ENCODE measurements around the gene SEMA6A. TPM values are rescaled to one million over a fixed set of nuclear protein-coding genes. Genes with fewer than 3 reads are reported as not detected.
A peak's percentile ranks its signal among the peaks of the same experiment; 100 is the strongest.

Gene SEMA6A
- total and polyA plus RNA-seq, 4 donors, result 3.4 to 31.6 (median 12.0) TPM

DNA sequence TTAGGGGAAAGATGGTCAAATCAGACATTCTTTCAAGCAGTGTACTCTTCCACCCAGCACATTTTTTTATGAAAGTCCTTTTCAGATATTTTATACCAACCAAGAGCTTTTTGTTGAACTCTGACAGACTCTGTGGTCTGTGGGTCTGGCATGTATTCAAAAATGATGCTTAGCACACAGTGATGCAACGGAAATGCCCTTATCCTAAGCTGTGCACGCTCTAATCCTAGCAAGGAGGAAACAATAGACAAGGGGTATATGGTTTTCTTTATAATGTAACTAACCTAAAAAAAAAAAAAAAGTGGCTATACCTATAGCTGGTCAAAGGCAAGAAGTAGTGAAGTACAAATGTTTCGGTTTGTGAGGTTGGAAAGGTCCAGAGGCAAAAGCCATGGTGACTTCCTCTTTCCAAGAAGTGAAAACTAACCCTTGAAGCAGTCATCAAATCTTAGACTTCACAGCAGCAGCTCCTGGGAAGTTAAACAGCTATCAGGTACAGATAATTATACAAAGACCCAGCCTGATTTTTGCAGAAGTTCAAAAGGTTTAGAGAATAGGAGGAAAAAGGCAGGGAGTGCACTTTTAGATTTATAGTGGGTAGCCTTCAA is 82.5 kb downstream of the SEMA6A start:
- 20 to 32% methylated on average over 3 of the region's 3 CpGs for WGBS, 2 donors
- Histone ChIP-seq H3K36me3 (ENCODE audit: control insufficient read depth in 4 of 4, insufficient read depth in 4 of 4, low read length in 4 of 4) (peaks cover 6 to 32% (median 15%) of the 10 kb centered on the region in 4 donors), H3K9ac (ENCODE audit: insufficient read depth in 1 of 2, low read length in 2 of 2) (no peak overlapping the region), H3K27ac (ENCODE audit: low read depth in 1 of 2, low read length in 1 of 2) (peak overlapping the region in 1 of 2 donors; percentile 45), H3K4me1 (ENCODE audit: control insufficient read depth in 5 of 5, insufficient read depth in 5 of 5, low read length in 5 of 5) (peaks cover 0 to 6% (median 0%) of the 10 kb centered on the region in 5 donors), H3K9me3 (ENCODE audit: control insufficient read depth in 4 of 4, insufficient read depth in 3 of 4, low read length in 3 of 4) (no peaks in the 10 kb centered on the region), H3K4me3 (no peak overlapping the region), H3K27me3 (ENCODE audit: control insufficient read depth in 3 of 3, insufficient read depth in 3 of 3, low read length in 2 of 3) (no peaks in the 10 kb centered on the region)
- TF ChIP-seq, protein P1, sequence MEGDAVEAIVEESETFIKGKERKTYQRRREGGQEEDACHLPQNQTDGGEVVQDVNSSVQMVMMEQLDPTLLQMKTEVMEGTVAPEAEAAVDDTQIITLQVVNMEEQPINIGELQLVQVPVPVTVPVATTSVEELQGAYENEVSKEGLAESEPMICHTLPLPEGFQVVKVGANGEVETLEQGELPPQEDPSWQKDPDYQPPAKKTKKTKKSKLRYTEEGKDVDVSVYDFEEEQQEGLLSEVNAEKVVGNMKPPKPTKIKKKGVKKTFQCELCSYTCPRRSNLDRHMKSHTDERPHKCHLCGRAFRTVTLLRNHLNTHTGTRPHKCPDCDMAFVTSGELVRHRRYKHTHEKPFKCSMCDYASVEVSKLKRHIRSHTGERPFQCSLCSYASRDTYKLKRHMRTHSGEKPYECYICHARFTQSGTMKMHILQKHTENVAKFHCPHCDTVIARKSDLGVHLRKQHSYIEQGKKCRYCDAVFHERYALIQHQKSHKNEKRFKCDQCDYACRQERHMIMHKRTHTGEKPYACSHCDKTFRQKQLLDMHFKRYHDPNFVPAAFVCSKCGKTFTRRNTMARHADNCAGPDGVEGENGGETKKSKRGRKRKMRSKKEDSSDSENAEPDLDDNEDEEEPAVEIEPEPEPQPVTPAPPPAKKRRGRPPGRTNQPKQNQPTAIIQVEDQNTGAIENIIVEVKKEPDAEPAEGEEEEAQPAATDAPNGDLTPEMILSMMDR (IDR thresholded peaks at IDR 0.05; ENCODE audit: control extremely low read depth, extremely low read depth), result no peak
- no peak for ATAC-seq (ENCODE audit: insufficient read depth, low FRiP score)
- DNase-seq, result peak in 2 of 3 donors; percentile 67 to 70

DNA sequence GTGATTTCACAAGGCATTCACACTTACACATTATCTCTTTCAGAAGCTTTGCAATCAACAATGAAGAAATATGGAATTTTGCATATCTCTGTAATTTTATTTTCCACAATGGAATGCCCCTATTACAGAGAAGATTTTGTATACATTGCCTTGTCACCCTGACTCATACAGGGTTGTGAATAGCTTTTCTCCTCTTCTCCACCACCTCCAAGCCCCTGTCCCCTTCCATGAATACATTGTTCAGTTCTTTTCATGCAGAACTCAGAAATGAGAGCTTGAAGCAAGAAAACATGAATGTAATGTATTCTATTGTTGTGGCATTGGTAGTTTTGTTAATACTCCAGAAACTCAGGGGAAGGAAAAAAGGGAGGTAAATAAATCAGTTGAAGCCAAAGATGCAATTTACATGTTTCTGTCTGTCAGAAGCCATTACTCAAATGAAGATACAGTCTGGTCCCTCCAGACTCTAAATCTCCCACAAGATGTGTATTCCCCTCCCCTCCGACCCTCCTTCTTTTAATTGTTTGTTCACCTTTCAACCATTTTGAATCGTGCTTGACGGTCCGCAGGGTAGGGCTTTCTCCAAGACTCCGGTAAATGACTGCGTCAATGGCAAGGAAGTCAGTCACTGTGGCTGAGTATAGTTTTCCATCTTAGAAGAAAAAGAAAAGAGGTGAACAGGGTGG is 86.1 kb downstream of the SEMA6A start:
- no peak overlapping the region for H3K27ac ChIP-seq (ENCODE audit: low read depth in 1 of 2, low read length in 1 of 2)
- peaks cover 0 to 6% (median 0%) of the 10 kb centered on the region in 5 donors for H3K4me1 ChIP-seq (ENCODE audit: control insufficient read depth in 5 of 5, insufficient read depth in 5 of 5, low read length in 5 of 5)
- H3K36me3 ChIP-seq (ENCODE audit: control insufficient read depth in 4 of 4, insufficient read depth in 4 of 4, low read length in 4 of 4), result peaks cover 4 to 29% (median 14%) of the 10 kb centered on the region in 4 donors
- H3K9ac ChIP-seq (ENCODE audit: insufficient read depth in 1 of 2, low read length in 2 of 2), result no peak overlapping the region
- no peaks in the 10 kb centered on the region for H3K9me3 ChIP-seq (ENCODE audit: control insufficient read depth in 4 of 4, insufficient read depth in 3 of 4, low read length in 3 of 4)
- WGBS, 2 donors, result 95 to 96% methylated on average over 6 of the region's 6 CpGs
- ATAC-seq (ENCODE audit: insufficient read depth, low FRiP score), result no peak
- TF ChIP-seq, protein P1 (IDR thresholded peaks at IDR 0.05; ENCODE audit: control extremely low read depth, extremely low read depth), result no peak
- no peak overlapping the region for H3K4me3 ChIP-seq
- no peaks in the 10 kb centered on the region for H3K27me3 ChIP-seq (ENCODE audit: control insufficient read depth in 3 of 3, insufficient read depth in 3 of 3, low read length in 2 of 3)
- DNase-seq, result no peak

DNA sequence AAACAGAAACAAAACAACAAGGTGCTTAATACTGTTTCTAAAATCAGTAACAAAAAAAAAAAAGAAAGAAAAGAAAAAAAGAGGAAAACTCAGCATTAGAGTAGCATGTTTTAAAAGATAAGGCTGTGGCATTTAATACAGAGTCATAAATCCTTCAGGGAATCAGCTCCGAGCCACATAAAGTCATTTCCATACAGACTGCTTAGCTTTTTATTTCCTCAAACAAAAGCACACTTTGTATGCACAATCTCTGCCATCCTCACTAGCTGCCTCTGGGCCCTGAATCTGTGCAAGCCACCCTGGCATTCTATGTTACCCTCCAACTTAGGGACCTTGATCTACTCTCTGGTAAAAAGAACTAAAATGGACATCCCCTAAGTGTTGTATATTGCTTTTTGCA is 87.6 kb downstream of the SEMA6A start:
- TF ChIP-seq, protein P1 (IDR thresholded peaks at IDR 0.05; ENCODE audit: control extremely low read depth, extremely low read depth), result no peak
- H3K27ac ChIP-seq (ENCODE audit: low read depth in 1 of 2, low read length in 1 of 2), result no peak overlapping the region
- 44 to 66% methylated on average over 1 of the region's 1 CpG for WGBS, 2 donors
- no peak overlapping the region for H3K9ac ChIP-seq (ENCODE audit: insufficient read depth in 1 of 2, low read length in 2 of 2)
- no peaks in the 10 kb centered on the region for H3K27me3 ChIP-seq (ENCODE audit: control insufficient read depth in 3 of 3, insufficient read depth in 3 of 3, low read length in 2 of 3)
- peaks cover 6 to 30% (median 16%) of the 10 kb centered on the region in 4 donors for H3K36me3 ChIP-seq (ENCODE audit: control insufficient read depth in 4 of 4, insufficient read depth in 4 of 4, low read length in 4 of 4)
- ATAC-seq (ENCODE audit: insufficient read depth, low FRiP score), result no peak
- no peaks in the 10 kb centered on the region for H3K9me3 ChIP-seq (ENCODE audit: control insufficient read depth in 4 of 4, insufficient read depth in 3 of 4, low read length in 3 of 4)
- no peaks in the 10 kb centered on the region for H3K4me1 ChIP-seq (ENCODE audit: control insufficient read depth in 5 of 5, insufficient read depth in 5 of 5, low read length in 5 of 5)
- DNase-seq, result no peak
- no peak overlapping the region for H3K4me3 ChIP-seq
